RWPE1 (cell line): ENCODE results near the gene NPHP3.

ENCODE experiments used
- CTCF ChIA-PET: fragments of 350-600 bp; sonication (Branson Sonifier 250); formaldehyde crosslinking; extraction: SDS; loops from one replicate; lab custom pipeline; 2021; lab: Yijun Ruan, JAX
- POLR2A ChIA-PET: fragments of 400-600 bp; formaldehyde crosslinking; extraction: SDS; loops from one replicate; lab custom pipeline; 2020; ENCODE audit warnings: antibody characterized with exemption; ENCODE audit not compliant: low non-redundant PET; lab: Yijun Ruan, JAX
- DNase-seq: peaks from one replicate; pipeline ENCODE4 v3.0.0; 2012; ENCODE audit warnings: low spot score
- H3K27ac ChIP-seq: fragments of 450-650 bp; 2 replicates; pipeline ENCODE4 v1.5.1; 2017
- TF ChIP-seq, protein P1 (sequence below): fragments of 450-650 bp; conservative IDR thresholded peaks from 2 replicates; pipeline ENCODE4 v1.5.1; 2017; ENCODE audit warnings: low read depth, mild to moderate bottlenecking

Gene NPHP3

DNA sequence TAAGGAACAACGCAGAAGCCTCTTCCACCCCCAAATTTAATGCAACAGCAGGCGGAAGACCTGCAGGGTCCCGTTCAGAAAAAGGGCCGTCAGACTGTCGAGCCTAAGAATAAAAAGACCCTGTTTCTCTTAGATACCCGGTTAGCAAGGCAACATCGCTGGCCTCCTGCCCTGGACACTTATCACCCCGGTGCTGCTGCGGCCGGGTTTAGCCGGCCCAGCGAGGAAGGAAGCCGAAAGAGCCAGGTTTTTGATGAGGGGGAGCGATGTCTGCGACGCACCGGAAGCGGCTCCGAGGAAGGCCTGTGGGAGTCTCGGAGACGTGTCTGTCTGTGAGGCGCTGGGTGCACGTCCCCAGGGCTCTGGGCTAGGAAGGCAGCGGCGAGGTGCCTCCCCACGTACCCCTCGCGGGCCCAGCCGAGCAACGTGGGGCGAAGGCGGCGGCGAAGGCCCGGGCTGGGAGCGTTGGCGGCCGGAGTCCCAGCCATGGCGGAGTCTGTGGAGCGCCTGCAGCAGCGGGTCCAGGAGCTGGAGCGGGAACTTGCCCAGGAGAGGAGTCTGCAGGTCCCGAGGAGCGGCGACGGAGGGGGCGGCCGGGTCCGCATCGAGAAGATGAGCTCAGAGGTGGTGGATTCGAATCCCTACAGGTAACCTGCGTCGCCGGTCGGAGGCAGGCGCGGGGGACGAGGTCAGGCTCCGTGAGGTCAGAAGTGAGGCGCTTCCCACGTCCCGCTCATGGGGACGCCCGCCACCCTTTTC is 62.0 kb downstream of the NPHP3 start, which contains the start of gene UBA5:
UBA5 (plus strand) TSS at position 278 of the 759 bp plus-strand sequence; CDS start at position 487, 209 bp downstream.
- ChIA-PET POLR2A (interaction anchor here (0.5 kb wide), 1 partner anchor 1006 kb away, joined by 3 read pairs; no protein-coding TSS in a partner anchor), CTCF (interaction anchor here (0.9 kb wide), 1 partner anchor 57 kb away, joined by 8 read pairs; no protein-coding TSS in a partner anchor)
- peak; percentile 71 for DNase-seq
- peak within 1 kb of the TSS; percentile 93 for H3K27ac ChIP-seq
- TF ChIP-seq, protein P1, sequence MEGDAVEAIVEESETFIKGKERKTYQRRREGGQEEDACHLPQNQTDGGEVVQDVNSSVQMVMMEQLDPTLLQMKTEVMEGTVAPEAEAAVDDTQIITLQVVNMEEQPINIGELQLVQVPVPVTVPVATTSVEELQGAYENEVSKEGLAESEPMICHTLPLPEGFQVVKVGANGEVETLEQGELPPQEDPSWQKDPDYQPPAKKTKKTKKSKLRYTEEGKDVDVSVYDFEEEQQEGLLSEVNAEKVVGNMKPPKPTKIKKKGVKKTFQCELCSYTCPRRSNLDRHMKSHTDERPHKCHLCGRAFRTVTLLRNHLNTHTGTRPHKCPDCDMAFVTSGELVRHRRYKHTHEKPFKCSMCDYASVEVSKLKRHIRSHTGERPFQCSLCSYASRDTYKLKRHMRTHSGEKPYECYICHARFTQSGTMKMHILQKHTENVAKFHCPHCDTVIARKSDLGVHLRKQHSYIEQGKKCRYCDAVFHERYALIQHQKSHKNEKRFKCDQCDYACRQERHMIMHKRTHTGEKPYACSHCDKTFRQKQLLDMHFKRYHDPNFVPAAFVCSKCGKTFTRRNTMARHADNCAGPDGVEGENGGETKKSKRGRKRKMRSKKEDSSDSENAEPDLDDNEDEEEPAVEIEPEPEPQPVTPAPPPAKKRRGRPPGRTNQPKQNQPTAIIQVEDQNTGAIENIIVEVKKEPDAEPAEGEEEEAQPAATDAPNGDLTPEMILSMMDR: no peak

GRCh38 chr3:132659365-132660051 is 62.7 kb downstream of the NPHP3 start, which contains the start of gene ACAD11:
Gene ACAD11, minus strand, starts transcription at chr3:132659809. Its CDS starts 58 bp downstream, at chr3:132659751.
- TF ChIP-seq, protein P1: peak; percentile 70
- CTCF ChIA-PET: interaction anchor here (0.9 kb wide), 1 partner anchor 58 kb away, joined by 8 read pairs; no protein-coding TSS in a partner anchor
- DNase-seq: peak; percentile 71
- POLR2A ChIA-PET: interaction anchor here (0.5 kb wide), 1 partner anchor 1007 kb away, joined by 3 read pairs; no protein-coding TSS in a partner anchor
- peak within 1 kb of the TSS; percentile 93 for H3K27ac ChIP-seq

DNA sequence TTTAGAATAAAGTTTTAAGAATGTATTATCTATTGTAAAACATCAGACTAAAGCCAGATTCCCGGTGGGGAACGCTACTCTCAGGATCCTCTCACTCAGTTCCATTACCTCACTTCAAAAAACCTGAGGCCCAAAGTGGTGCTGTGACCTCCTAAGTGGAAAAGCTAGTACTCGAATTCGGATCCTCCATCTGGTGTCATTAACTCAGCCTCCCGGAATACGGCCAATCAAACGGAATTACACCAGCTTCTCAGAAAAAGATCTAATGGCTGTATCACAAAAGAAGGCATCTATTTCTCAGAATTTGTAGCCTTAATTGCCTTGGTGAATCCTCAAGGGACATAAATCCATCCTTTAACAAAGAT is 63.2 kb downstream of the NPHP3 start:
- TF ChIP-seq, protein P1: no peak
- peak overlapping the region; percentile 93 for H3K27ac ChIP-seq
- peak; percentile 46 for DNase-seq
- POLR2A ChIA-PET: no interaction called here
- CTCF ChIA-PET: interaction anchor here (0.5 to 0.6 kb wide), 2 partner anchors 11 to 61 kb away, joined by 4 read pairs; no protein-coding TSS in a partner anchor

DNA sequence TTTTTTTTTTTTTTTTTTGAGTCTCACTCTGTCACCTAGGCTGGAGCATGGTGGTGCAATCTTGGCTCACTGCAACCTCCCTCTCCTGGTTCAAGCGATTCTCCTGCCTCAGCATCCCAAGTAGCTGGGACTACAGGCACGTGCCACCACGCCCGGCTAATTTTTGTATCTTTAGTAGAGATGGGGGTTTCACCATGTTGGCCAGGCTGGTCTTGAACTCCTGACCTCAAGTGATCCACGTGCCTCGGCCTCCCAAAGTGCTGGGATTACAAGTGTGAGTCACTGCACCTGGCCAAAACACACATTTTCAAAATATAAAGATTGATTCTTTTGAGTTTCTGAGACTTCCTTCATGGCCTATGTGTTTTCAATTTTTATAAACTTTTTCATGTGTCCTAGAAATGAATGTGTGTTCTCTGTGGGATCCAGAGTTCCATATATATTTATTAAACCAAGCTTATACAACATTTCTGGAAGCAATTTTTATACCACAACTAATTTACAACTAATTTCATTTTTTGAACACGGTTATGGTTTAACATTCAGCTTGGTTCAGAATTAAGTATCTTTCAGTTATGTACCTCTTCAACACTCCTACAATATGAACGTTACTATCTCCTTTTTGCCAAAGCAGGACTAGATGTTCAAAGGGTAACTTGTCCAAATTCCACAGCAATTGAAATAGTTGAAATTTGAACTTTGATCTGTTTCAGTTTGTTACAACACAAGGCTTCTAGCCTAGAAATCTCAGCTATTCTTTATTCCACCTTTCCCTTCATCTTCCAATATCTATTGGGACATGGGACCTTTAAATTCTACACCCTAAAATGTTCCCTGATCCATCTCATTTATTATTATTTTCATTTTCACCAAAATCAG is 64.1 kb downstream of the NPHP3 start:
- ChIA-PET POLR2A (no interaction called here), CTCF (interaction anchor here (0.5 to 0.6 kb wide), 2 partner anchors 12 to 62 kb away, joined by 4 read pairs; no protein-coding TSS in a partner anchor)
- TF ChIP-seq, protein P1: no peak
- no peak for DNase-seq
- no peak overlapping the region for H3K27ac ChIP-seq

GRCh38 chr3:132655471-132655870 is 66.7 kb downstream of the NPHP3 start:
- no peak overlapping the region for H3K27ac ChIP-seq
- TF ChIP-seq, protein P1: no peak
- ChIA-PET POLR2A (no interaction called here), CTCF (interaction anchor here (0.6 kb wide), 1 partner anchor 1525 kb away, joined by 5 read pairs; no protein-coding TSS in a partner anchor)
- DNase-seq: no peak
